HUES64 (cell line): ENCODE measurements around the gene USP34.

Experiments
- H3K27ac ChIP-seq: 2 replicates; pipeline ENCODE4 v1.7.0; 2013; ENCODE audit warnings: low read depth, low read length, inconsistent platforms
- H3K27me3 ChIP-seq: 2 replicates; pipeline ENCODE4 v1.6.1; 2013; ENCODE audit warnings: mild to moderate bottlenecking, low read length; ENCODE audit not compliant: insufficient read depth
- H3K36me3 ChIP-seq: 2 replicates; pipeline ENCODE4 v1.6.1; 2013; ENCODE audit warnings: mild to moderate bottlenecking, low read length; ENCODE audit not compliant: insufficient read depth
- H3K4me1 ChIP-seq: 2 replicates; pipeline ENCODE4 v1.6.1; 2013; ENCODE audit warnings: mild to moderate bottlenecking, low read length, moderate library complexity; ENCODE audit not compliant: insufficient read depth
- H3K4me3 ChIP-seq: 2 replicates; pipeline ENCODE4 v1.5.1; 2013; ENCODE audit warnings: mild to moderate bottlenecking, low read length, moderate library complexity
- H3K9ac ChIP-seq: 2 replicates; pipeline ENCODE4 v1.6.1; 2013; ENCODE audit warnings: mild to moderate bottlenecking, low read depth, low read length
- H3K9me3 ChIP-seq: 2 replicates; pipeline ENCODE4 v1.6.1; 2013; ENCODE audit warnings: low read depth, low read length; ENCODE audit not compliant: insufficient read depth
- WGBS: fragments of 150-250, 120-280 bp; methylation state at CpG from one replicate; pipeline ENCODE4 v1.1.7; 2013; ENCODE audit warnings: missing lambda C conversion rate; 5-methylcytosine and 5-hydroxymethylcytosine counted together

Gene USP34

DNA sequence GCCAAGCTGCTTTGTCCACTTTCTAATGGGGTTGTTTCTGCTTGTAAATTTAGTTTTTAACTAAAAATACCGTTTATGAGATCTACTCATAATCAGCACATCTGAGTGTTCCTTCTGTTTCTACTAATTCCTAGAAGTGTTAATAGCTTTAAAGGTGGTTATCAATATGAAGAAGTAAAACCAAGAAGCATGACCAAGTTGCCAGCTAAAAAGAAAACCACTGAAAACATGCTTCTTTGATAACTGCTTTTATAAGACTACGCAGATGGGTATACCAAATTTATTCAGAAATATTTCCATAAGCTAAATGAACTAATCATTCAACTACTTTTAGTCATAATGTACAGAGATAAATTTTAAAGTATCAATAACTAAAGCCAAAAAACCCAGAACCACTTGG is 207.1 kb downstream of the USP34 start:
- H3K9me3 ChIP-seq = no peaks in the 10 kb centered on the region
- WGBS = 100% methylated on average over 1 of the region's 2 CpGs
- H3K27me3 ChIP-seq = no peaks in the 10 kb centered on the region
- no peak overlapping the region for H3K4me3 ChIP-seq
- H3K36me3 ChIP-seq = peaks cover 70% of the 10 kb centered on the region
- H3K4me1 ChIP-seq = no peaks in the 10 kb centered on the region
- no peak overlapping the region for H3K9ac ChIP-seq
- H3K27ac ChIP-seq = no peak overlapping the region

DNA sequence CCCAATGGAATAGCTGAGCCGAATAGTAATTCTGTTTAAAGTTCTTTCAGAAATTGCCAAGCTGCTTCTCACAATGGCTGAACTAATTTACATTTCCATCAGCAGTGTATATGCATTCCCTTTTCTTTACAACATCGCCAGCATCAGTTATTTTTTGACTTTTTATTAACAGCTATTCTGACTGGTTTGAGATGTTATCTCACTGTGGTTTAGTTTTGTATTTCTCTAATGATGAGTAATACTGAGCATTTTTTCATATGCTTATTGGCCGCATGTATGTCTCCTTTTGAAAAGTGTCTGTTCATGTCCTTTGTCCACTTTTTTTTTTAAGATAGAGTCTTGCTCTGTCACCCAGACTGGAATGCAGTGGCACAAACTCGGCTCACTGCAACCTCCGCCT is 208.2 kb downstream of the USP34 start:
- peaks cover 72% of the 10 kb centered on the region for H3K36me3 ChIP-seq
- H3K9me3 ChIP-seq = no peaks in the 10 kb centered on the region
- H3K27me3 ChIP-seq = no peaks in the 10 kb centered on the region
- no peak overlapping the region for H3K27ac ChIP-seq
- 92% methylated on average over 5 of the region's 5 CpGs for WGBS
- no peaks in the 10 kb centered on the region for H3K4me1 ChIP-seq
- no peak overlapping the region for H3K9ac ChIP-seq
- H3K4me3 ChIP-seq = no peak overlapping the region

DNA sequence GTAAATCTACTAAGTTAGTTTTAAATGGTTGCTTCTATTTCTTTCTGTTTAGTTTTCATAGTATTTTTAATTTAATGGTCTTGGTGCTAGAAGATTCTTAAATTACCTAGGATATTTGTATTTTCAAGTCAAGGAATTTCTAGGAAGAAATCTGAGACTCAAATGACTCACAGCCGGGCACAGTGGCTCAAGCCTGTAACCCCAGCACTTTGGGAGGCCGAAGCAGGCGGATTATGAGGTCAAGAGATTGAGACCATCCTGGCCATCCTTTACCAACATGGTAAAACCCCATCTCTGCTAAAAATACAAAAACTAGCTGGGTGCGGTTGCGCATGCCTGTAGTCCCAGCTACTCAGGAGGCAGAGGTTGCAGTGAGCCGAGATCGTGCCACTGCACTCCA is 213.4 kb downstream of the USP34 start:
- Histone ChIP-seq H3K4me3 (no peak overlapping the region), H3K9ac (no peak overlapping the region), H3K27ac (no peak overlapping the region), H3K36me3 (peaks cover 80% of the 10 kb centered on the region), H3K27me3 (no peaks in the 10 kb centered on the region), H3K4me1 (no peaks in the 10 kb centered on the region), H3K9me3 (no peaks in the 10 kb centered on the region)
- 95% methylated on average over 7 of the region's 7 CpGs for WGBS

DNA sequence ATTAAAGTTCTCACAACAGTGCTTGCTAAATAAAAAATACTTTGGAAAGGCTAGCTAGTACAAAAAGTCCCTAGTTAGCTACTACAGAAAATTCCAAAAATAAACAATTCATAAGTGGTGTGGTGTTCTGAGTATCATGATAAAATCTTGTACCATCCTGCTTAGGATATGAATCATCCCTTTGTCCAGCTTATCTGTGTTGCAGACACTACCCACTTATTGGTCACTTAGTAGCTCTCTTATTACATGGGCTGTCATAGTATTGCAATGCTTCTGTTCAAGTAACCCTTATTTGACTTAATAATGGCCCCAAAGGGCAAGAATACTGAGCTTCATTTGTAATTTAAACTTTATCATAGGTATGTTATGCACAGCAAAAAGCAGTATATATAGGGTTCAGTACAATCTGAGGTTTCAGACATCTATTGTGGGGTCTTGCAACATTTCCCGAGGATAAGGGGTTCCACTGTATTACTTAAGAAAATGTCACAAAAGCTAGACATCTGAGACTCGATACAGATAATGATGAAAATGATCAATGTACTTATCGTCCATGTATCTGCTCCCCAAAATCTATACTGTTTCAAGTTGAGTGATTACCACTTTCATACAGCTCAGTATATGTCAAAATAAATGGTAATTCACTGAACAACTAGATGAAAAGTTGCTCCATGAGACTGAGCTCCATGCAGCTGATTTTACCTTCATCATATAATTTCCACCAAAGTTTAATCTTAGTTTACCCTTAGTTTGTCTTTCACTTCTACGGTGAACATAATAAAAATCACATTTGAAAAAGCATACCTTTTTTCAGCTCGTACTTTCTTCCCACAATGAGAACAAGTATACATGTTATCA is 215.1 kb downstream of the USP34 start:
- Histone ChIP-seq H3K9ac (no peak overlapping the region), H3K9me3 (no peaks in the 10 kb centered on the region), H3K4me1 (no peaks in the 10 kb centered on the region), H3K27me3 (no peaks in the 10 kb centered on the region), H3K27ac (no peak overlapping the region), H3K36me3 (peaks cover 86% of the 10 kb centered on the region), H3K4me3 (no peak overlapping the region)
- WGBS = 92% methylated on average over 5 of the region's 5 CpGs

DNA sequence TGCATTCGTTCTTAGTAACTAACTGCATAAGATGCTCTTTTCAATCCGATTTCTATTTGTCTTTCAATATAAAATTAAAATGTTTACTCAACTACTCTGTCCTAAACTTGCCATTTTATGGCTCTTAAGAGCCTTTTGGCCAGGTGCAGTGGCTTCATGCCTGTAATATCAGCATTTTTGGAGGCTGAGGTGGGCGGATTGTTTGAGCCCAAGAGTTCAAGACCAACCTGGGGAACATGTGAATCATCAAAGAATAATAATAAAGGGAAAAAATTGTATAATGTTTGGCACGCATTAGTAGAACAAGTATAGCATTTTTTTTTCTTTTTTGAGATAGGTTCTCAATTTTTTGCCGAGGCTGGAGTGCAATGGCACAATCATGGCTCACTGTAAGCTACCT is 216.4 kb downstream of the USP34 start:
- H3K36me3 ChIP-seq = peaks cover 87% of the 10 kb centered on the region
- no peaks in the 10 kb centered on the region for H3K9me3 ChIP-seq
- H3K27ac ChIP-seq = no peak overlapping the region
- no peaks in the 10 kb centered on the region for H3K4me1 ChIP-seq
- H3K4me3 ChIP-seq = no peak overlapping the region
- H3K27me3 ChIP-seq = no peaks in the 10 kb centered on the region
- 92% methylated on average over 5 of the region's 5 CpGs for WGBS
- H3K9ac ChIP-seq = no peak overlapping the region

DNA sequence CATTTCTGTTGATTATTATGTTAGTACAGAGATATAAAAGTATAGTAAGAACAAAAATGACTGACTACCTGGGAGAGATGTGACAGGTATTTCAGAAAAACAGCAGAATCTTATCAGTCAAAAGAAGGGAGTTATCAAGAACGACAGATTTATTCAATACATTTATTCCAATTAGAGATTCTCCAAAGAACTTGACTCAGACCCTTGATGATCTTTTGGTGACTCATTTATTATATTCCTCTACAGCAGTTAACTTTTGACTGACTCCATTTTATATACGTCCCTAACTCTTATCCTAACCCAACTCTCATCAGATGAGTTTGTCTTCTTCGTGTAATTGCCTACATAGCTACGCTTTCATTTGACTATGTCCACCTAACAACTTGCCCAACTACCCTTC is 217.8 kb downstream of the USP34 start:
- Histone ChIP-seq H3K36me3 (peaks cover 84% of the 10 kb centered on the region), H3K27me3 (no peaks in the 10 kb centered on the region), H3K4me3 (no peak overlapping the region), H3K9me3 (no peaks in the 10 kb centered on the region), H3K4me1 (no peaks in the 10 kb centered on the region), H3K27ac (no peak overlapping the region), H3K9ac (no peak overlapping the region)
- 94% methylated on average over 4 of the region's 4 CpGs for WGBS

DNA sequence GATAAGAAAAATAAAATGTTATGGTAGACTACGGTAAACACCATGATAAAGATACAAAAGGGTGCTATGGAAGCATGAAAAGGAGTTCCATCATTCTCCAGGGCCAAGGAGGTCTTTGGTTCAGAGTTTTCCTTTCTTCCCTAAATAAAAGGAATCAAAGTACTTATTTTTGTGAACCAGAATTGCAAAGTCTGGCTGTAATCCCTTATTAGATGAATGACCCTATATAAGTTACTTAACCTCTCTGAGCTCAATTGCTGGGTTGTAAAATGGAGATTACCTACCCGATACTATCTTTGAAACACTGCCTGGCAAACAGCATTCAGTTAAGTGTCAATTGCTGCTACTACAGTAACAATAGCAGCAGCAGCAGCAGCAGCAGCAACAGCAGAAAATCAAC is 218.9 kb downstream of the USP34 start:
- Histone ChIP-seq H3K27ac (no peak overlapping the region), H3K36me3 (peaks cover 84% of the 10 kb centered on the region), H3K9me3 (no peaks in the 10 kb centered on the region), H3K4me1 (no peaks in the 10 kb centered on the region), H3K4me3 (no peak overlapping the region), H3K27me3 (no peaks in the 10 kb centered on the region), H3K9ac (no peak overlapping the region)
- WGBS = 94% methylated on average over 2 of the region's 2 CpGs

DNA sequence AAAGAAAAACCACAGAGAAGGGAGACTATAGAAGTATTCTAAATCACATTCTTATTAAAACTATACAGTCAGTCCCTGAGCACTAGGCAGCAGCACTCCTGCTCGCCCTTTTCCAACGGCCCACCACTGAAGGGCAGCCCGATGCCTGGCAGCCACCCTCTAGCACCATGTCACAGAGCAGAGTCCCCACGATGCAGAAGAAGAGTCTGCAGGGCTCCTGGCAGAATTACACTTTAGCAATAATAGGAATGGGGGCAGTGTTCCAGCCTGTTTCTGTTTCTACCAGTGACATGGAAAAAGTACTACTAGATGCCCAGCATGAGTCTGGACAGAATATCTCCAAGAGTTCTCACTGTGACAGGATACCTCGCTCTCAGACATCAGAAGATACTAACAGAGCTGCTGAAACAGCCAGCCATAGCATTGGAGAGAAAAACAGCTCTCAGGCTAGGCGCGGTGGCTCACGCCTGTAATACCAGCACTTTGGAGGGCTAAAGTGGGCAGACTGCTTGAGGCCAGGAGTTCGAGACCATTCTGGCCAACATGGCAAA is 221.3 kb downstream of the USP34 start:
- no peaks in the 10 kb centered on the region for H3K9me3 ChIP-seq
- WGBS = 91% methylated on average over 9 of the region's 9 CpGs
- peaks cover 84% of the 10 kb centered on the region for H3K36me3 ChIP-seq
- H3K4me3 ChIP-seq = no peak overlapping the region
- no peak overlapping the region for H3K27ac ChIP-seq
- H3K9ac ChIP-seq = no peak overlapping the region
- no peaks in the 10 kb centered on the region for H3K27me3 ChIP-seq
- H3K4me1 ChIP-seq = no peaks in the 10 kb centered on the region

DNA sequence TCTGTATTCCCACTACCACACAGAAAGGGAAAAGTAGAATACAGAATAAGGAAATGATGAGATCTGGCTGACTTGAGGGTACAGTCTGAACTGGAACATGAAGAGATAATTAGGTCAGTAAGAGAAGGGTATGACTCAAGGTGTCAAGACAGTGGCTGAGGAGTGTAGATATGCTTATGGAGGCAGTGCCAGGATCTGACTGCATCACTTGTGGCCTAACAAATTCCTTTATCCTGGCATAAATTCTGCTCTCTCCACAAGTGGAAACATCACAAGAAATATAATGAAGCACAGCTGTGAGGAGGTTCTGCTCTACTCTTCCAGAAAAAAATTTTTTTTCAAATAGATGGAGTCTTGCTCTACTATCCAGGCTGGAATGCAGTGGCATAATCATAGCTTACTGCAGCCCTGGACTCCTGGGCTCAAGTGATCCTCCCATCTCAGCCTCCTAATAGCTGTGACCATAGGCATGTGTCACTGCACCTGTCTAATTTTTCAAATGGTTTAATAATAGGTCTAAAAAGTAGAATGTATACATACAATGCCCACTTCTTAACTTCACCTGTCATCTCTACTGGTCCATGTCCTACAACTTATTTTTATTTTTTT is 223.6 kb downstream of the USP34 start:
- no peak overlapping the region for H3K9ac ChIP-seq
- H3K36me3 ChIP-seq = peaks cover 84% of the 10 kb centered on the region
- no peak overlapping the region for H3K4me3 ChIP-seq
- H3K27me3 ChIP-seq = no peaks in the 10 kb centered on the region
- H3K4me1 ChIP-seq = peaks cover 3% of the 10 kb centered on the region; the same call in 1 of the 2 replicates
- H3K27ac ChIP-seq = no peak overlapping the region
- no peaks in the 10 kb centered on the region for H3K9me3 ChIP-seq

DNA sequence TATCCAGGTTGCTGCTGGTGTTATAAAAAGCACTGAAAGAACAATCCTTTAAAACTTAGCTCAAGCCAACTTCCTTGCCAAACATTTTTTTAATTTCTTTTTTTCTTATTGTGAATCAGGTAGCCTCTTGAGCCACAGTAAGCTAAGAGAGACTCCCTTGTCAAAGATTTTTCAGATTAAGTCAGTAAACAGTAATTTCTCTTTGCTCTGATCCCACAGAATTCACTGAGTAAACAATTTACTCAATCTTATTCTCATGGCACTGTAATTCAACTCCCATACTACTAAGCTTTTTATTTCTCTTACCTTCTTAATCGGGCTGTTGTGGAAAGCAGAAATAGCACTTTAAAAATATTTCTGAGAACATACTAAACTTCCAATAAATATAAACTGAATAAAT is 226.2 kb downstream of the USP34 start:
- no CpG with 5 or more reads among the region's 1 CpG for WGBS
- H3K27ac ChIP-seq = no peak overlapping the region
- H3K36me3 ChIP-seq = peaks cover 83% of the 10 kb centered on the region
- no peak overlapping the region for H3K9ac ChIP-seq
- H3K4me1 ChIP-seq = peaks cover 3% of the 10 kb centered on the region; the same call in 1 of the 2 replicates
- no peaks in the 10 kb centered on the region for H3K27me3 ChIP-seq
- no peaks in the 10 kb centered on the region for H3K9me3 ChIP-seq
- H3K4me3 ChIP-seq = no peak overlapping the region

DNA sequence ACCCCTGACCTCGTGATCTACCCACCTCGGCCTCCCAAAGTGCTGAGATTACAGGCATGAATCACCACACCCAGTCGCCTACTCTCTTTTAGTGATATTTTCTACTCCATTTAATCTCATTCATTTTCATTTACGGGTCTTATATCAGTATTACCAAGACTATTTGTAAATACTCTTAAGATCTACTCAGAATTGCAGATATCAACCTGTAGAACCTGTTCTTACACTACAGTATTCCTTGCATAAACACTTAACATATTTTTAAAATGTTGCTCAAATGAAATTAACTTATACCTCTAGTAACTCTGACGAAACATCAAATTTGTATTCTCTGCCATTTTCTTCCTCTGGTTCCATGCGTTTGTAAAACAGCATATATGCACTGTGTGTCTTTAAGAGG is 229.6 kb downstream of the USP34 start:
- H3K27me3 ChIP-seq = no peaks in the 10 kb centered on the region
- H3K27ac ChIP-seq = no peak overlapping the region
- no peak overlapping the region for H3K9ac ChIP-seq
- 95% methylated on average over 6 of the region's 6 CpGs for WGBS
- peaks cover 80% of the 10 kb centered on the region for H3K36me3 ChIP-seq
- H3K4me3 ChIP-seq = no peak overlapping the region
- no peaks in the 10 kb centered on the region for H3K9me3 ChIP-seq
- H3K4me1 ChIP-seq = peaks cover 3% of the 10 kb centered on the region; the same call in 1 of the 2 replicates
